Measurements from ENCODE around the gene APRT.
"Not testable (repeated sequence)": the region's sequence is repeated elsewhere in the genome, so short reads cannot be mapped to it uniquely, and the experiment has no call there.

APRT gene

GRCh38 chr16:88772871-88773811 lies 38.6 kb downstream of the APRT start:
- DNase-seq (ENCODE audit: low read depth in 2 of 2): peak; percentile 77 to 81

- not testable (repeated sequence) for DNase-seq (ENCODE audit: low read depth in 2 of 2)
These were observed 39.9 kb downstream of the APRT start for GRCh38 chr16:88771781-88772180.

GRCh38 chr16:88771294-88771772 lies 40.4 kb downstream of the APRT start:
- DNase-seq (ENCODE audit: low read depth in 2 of 2): no peak

- no peak for DNase-seq (ENCODE audit: low read depth in 2 of 2)
These were observed 41.1 kb downstream of the APRT start for GRCh38 chr16:88770461-88771293.

GRCh38 chr16:88769617-88770460 lies 41.9 kb downstream of the APRT start:
- DNase-seq (ENCODE audit: low read depth in 2 of 2): no peak

- no peak for DNase-seq (ENCODE audit: low read depth in 2 of 2)
These were observed 43.5 kb downstream of the APRT start for GRCh38 chr16:88768071-88768783.

- DNase-seq (ENCODE audit: low read depth in 2 of 2): no peak
These were observed 44.1 kb downstream of the APRT start for GRCh38 chr16:88767546-88768070.

- no peak for DNase-seq (ENCODE audit: low read depth in 2 of 2)
These were observed 44.8 kb downstream of the APRT start for GRCh38 chr16:88766975-88767374.

- DNase-seq (ENCODE audit: low read depth in 2 of 2): no peak
These were observed 46.8 kb downstream of the APRT start for GRCh38 chr16:88764913-88765349.

- DNase-seq (ENCODE audit: low read depth in 2 of 2): no peak
These were observed 47.6 kb downstream of the APRT start for GRCh38 chr16:88764080-88764479.

- no peak for DNase-seq (ENCODE audit: low read depth in 2 of 2)
These were observed 48.1 kb downstream of the APRT start for GRCh38 chr16:88763502-88764053.

GRCh38 chr16:88762941-88763340 lies 48.8 kb downstream of the APRT start:
- DNase-seq (ENCODE audit: low read depth in 2 of 2): no peak

- DNase-seq (ENCODE audit: low read depth in 2 of 2): no peak
These were observed 49.4 kb downstream of the APRT start for GRCh38 chr16:88762258-88762870.

- DNase-seq (ENCODE audit: low read depth in 2 of 2): no peak
These were observed 49.9 kb downstream of the APRT start for GRCh38 chr16:88761830-88762229.

GRCh38 chr16:88761143-88761534 lies 50.6 kb downstream of the APRT start:
- no peak for DNase-seq (ENCODE audit: low read depth in 2 of 2)

GRCh38 chr16:88760424-88761142 lies 51.1 kb downstream of the APRT start:
- no peak for DNase-seq (ENCODE audit: low read depth in 2 of 2)

- DNase-seq (ENCODE audit: low read depth in 2 of 2): no peak
These were observed 51.8 kb downstream of the APRT start for GRCh38 chr16:88759976-88760350.

Measured in fibroblast of skin of left quadriceps (primary cell).